Vagina (tissue), 2 donors: Measurements from ENCODE around the gene HIC2. TPM values are rescaled to one million over a fixed set of nuclear protein-coding genes. Genes with fewer than 3 reads are reported as not detected.
A peak's percentile ranks its signal among the peaks of the same experiment; 100 is the strongest.
"Not testable (repeated sequence)": the region's sequence is repeated elsewhere in the genome, so short reads cannot be mapped to it uniquely, and the experiment has no call there.

Experiments used
- DNase-seq, 2 donors: peaks; one replicate each; pipeline ENCODE4 v3.0.0-alpha.2; 2017; ENCODE audit errors: extremely low spot score in 2 of 2
- H3K27ac ChIP-seq: fragments of 200-600 bp; sonication (generic); one replicate; pipeline ENCODE4 v1.5.1; 2019
- H3K27me3 ChIP-seq: fragments of 200-600 bp; sonication (generic); one replicate; pipeline ENCODE4 v1.5.1; 2019
- H3K36me3 ChIP-seq, 2 donors: fragments of 200-600 bp; sonication (generic); one replicate each; pipeline ENCODE4 v1.5.1; 2017 to 2019
- H3K4me1 ChIP-seq: fragments of 200-600 bp; sonication (generic); one replicate; pipeline ENCODE4 v1.5.1; 2019
- H3K4me3 ChIP-seq, 2 donors: fragments of 200-600 bp; sonication (generic); 1 replicate in 1 of 2; 2 replicates in 1 of 2; pipeline ENCODE4 v1.5.1; 2016 to 2019
- H3K9me3 ChIP-seq: fragments of 200-600 bp; sonication (generic); one replicate; pipeline ENCODE4 v1.5.1; 2019
- intact Hi-C: fragments of 100-400 bp; cut with DNase I; formaldehyde crosslinking; loops from one replicate; pipeline ENCODE4 v1.15.1; 2023
- total RNA-seq: library from RNA; depleted of rRNA; stranded (reverse); fragments of >200 nt; gene quantifications from one replicate; pipeline ENCODE4 v1.2.3, GENCODE V29; 2016

The HIC2 gene
- total RNA-seq: 3.9 TPM

GRCh38 chr22:21417227-21417746 lies at the start of gene HIC2:
TSS of gene HIC2 (plus strand) at chr22:21417371. CDS start at chr22:21442832, 25,461 bp downstream.
- H3K36me3 ChIP-seq, intact Hi-C loops, H3K9me3 ChIP-seq, H3K27ac ChIP-seq, H3K4me1 ChIP-seq, DNase-seq, H3K27me3 ChIP-seq: not testable (repeated sequence)
- H3K4me3 ChIP-seq: peak within 1 kb of the TSS; percentile 39 to 41

DNA sequence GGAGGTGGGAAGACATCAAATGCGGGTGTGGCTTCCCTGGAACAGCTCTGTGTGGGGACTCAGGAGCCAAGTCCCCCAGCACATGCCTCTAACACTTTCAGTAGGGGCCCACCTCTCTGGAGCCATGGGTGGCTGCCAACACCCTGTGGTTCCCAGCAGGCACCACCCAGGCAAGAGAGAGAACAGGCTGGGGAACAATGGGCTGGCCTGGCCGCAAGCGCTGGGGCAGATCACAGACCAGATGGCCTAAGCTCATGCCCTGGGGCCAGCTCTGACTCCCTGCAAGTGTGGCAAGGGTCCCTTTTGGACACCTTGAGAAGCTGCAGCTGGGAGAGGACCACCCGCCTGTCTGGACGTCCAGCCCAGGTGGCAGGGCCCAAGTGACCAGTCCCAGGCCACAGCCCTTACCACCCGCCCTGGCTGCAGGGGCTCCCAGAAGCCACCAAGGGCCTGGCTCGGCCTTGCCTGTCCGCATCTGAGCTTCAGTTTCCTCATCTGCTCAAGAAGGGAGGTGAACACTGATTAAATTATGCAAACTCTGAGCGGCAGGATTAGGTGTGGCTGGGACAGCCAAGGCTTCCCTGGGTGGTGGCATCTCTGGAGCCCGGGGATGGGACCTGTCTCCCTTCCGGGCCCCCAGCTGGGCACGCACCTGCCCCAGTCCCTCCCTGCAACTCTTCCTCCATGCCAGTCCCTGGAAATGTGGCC lies 48.4 kb upstream of the HIC2 start:
- H3K36me3 ChIP-seq, H3K27ac ChIP-seq, H3K9me3 ChIP-seq, H3K4me1 ChIP-seq, H3K4me3 ChIP-seq, intact Hi-C loops, H3K27me3 ChIP-seq: not testable (repeated sequence)
- peak in 1 of 2 donors; percentile 16 for DNase-seq

DNA sequence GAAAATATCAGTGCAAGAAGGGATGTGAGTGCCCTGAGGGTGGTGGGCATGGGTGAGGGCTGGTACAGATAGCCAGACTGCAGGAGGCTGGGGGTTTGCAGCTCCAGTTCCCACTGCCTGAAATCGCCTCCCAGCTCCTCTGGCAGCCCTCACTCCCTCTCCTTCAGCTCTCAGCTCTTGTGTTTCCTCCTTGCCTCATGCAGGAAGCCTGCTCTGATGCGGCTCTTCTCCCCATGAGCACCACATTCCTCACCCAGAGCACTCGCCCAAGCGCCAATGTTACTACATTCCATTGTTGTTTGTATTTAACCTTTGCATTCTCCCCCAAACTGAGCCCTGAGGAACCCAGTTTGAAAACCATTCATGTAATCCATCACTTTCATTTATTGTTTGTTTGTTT lies 41.3 kb upstream of the HIC2 start:
- DNase-seq: not testable (repeated sequence)

DNA sequence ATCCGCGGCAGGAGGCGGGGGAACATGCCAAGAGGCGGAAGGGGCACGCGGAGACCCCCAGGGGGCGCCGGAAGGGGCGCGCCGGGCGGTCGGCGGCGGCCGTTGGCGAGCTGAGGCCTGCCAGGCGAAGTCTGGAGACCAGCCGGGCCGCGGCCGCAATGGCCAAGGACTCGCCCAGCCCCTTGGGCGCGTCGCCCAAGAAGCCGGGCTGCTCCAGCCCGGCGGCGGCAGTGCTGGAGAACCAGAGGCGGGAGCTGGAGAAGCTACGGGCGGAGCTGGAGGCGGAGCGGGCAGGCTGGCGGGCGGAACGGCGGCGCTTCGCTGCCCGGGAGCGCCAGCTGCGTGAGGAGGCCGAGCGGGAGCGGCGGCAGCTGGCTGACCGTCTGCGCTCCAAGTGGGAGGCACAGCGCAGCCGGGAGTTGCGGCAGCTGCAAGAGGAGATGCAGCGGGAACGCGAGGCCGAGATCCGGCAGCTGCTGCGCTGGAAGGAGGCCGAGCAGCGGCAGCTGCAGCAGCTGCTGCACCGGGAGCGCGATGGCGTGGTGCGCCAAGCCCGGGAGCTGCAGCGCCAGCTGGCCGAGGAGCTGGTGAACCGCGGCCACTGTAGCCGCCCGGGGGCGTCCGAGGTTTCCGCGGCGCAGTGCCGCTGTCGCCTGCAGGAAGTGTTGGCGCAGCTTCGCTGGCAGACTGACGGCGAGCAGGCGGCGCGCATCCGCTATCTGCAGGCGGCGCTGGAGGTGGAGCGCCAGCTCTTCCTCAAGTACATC lies 33.3 kb upstream of the HIC2 start, which contains the start of gene RIMBP3B:
Gene RIMBP3B, plus strand, starts transcription at position 51 of the 767 bp plus-strand sequence. Its CDS starts 108 bp downstream, at position 159.
- H3K27ac ChIP-seq, H3K36me3 ChIP-seq, intact Hi-C loops, H3K4me3 ChIP-seq, H3K27me3 ChIP-seq, H3K9me3 ChIP-seq, DNase-seq, H3K4me1 ChIP-seq: not testable (repeated sequence)

More for the DNA sequence above, 41.3 kb upstream of the HIC2 start:
- intact Hi-C loops, H3K4me1 ChIP-seq, H3K4me3 ChIP-seq, H3K36me3 ChIP-seq, H3K27ac ChIP-seq, H3K9me3 ChIP-seq, H3K27me3 ChIP-seq: not testable (repeated sequence)

DNA sequence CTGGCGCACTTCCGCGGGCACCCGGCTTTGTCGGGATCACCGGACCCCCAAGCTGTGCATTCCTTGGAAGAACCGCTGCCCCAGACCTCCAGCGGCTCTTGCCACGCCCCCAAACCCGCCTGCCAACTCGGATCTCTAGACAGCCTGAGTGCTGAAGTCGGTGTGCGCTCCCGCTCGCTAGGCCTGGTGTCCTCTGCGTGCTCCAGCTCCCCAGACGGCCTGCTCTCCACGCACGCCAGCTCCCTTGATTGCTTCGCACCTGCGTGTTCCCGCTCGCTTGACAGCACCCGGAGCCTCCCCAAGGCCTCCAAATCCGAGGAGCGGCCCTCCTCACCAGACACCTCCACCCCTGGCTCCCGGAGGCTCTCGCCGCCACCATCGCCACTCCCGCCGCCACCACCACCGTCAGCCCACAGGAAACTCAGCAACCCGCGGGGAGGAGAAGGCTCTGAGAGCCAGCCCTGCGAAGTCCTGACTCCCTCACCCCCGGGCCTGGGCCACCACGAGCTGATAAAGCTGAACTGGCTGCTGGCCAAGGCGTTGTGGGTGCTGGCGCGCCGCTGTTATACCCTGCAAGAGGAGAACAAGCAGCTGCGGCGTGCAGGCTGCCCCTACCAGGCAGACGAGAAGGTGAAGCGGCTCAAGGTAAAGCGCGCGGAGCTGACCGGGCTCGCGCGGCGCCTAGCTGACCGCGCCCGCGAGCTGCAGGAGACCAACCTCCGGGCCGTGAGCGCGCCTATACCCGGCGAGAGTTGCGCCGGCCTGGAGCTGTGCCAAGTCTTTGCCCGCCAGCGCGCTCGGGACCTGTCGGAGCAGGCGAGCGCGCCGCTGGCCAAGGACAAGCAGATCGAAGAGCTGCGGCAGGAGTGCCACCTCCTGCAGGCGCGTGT lies 32.5 kb upstream of the HIC2 start:
- H3K36me3 ChIP-seq, H3K4me3 ChIP-seq, H3K27me3 ChIP-seq, H3K9me3 ChIP-seq, DNase-seq, H3K4me1 ChIP-seq, intact Hi-C loops, H3K27ac ChIP-seq: not testable (repeated sequence)

GRCh38 chr22:21389480-21389879 lies 27.7 kb upstream of the HIC2 start:
- H3K27ac ChIP-seq, H3K4me3 ChIP-seq, H3K27me3 ChIP-seq, intact Hi-C loops, H3K4me1 ChIP-seq, DNase-seq, H3K9me3 ChIP-seq, H3K36me3 ChIP-seq: not testable (repeated sequence)

DNA sequence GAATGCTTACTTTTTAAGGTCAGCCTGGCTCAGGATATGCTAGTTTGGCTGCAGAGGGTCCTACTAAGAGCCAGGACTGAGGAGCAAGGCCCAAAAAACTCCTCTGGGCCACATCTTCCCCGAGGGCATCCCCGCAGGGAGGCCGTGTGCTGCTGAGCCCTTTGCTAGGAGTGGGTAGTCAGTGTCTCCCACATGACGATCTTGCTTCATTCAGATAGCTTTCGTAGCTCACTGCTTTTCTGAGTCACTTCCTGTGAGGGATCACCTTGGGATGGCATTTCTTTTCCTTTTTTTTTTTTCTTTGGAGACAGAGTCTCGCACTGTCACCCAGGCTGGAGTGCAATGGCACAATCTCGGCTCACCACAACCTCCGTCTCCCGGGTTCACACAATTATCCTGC lies 27.2 kb upstream of the HIC2 start:
- H3K4me1 ChIP-seq, DNase-seq, H3K9me3 ChIP-seq, H3K27me3 ChIP-seq, intact Hi-C loops, H3K4me3 ChIP-seq, H3K27ac ChIP-seq, H3K36me3 ChIP-seq: not testable (repeated sequence)

- H3K9me3 ChIP-seq, H3K27ac ChIP-seq, H3K36me3 ChIP-seq, H3K27me3 ChIP-seq, H3K4me3 ChIP-seq, intact Hi-C loops, DNase-seq, H3K4me1 ChIP-seq: not testable (repeated sequence)
Measured at GRCh38 chr22:21394613-21395012, 22.6 kb upstream of the HIC2 start.

- intact Hi-C loops, DNase-seq, H3K4me3 ChIP-seq, H3K4me1 ChIP-seq, H3K27ac ChIP-seq, H3K27me3 ChIP-seq, H3K9me3 ChIP-seq, H3K36me3 ChIP-seq: not testable (repeated sequence)
Measured at GRCh38 chr22:21401197-21401969, 15.8 kb upstream of the HIC2 start.

GRCh38 chr22:21402763-21403314 lies 14.3 kb upstream of the HIC2 start:
- DNase-seq, intact Hi-C loops: not testable (repeated sequence)

DNA sequence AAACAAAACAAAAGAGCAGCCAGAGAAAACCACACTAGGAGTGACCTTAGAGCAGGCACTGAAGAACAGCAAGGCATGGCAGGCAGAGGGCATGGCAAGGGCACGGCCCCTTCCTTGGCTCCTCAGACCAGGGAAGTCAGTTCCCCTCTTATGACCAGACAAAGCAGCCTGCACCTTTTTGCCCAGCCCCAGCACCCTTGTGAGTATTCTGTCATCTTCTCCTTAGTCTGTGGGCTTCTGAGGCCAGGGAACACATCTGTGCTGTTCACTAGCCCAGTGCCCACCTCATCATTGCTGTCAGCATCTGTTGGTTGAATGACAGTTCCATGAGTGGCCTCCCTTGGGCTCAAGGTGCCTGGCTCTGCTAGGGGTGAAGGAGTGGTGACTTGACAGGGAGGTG lies 10.0 kb upstream of the HIC2 start:
- intact Hi-C loops, H3K27me3 ChIP-seq, H3K36me3 ChIP-seq, H3K4me1 ChIP-seq, H3K27ac ChIP-seq, H3K9me3 ChIP-seq, H3K4me3 ChIP-seq, DNase-seq: not testable (repeated sequence)

More at GRCh38 chr22:21402763-21403314, 14.3 kb upstream of the HIC2 start:
- not testable (repeated sequence) for H3K36me3 ChIP-seq, H3K27ac ChIP-seq, H3K9me3 ChIP-seq, H3K4me1 ChIP-seq, H3K27me3 ChIP-seq, H3K4me3 ChIP-seq

DNA sequence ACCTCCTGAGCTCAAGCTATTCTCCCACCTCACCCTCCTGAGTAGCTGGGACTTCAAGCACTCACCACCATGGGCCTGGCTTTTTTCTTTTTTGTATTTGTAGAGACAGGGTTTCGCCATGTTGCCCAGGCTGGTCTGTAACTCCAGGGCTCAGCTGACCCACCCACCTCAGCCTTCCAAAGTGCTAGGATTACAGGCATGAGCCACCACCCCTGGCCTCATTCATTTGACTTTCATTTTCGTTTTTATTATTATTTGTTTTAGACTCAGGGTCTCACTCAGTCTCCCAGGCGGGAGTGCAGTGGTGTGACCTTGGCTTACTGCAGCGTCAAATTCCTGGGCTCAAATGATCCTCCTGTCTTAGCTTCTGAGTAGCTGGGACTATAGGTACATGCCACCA lies 9.4 kb upstream of the HIC2 start:
- H3K36me3 ChIP-seq, H3K27me3 ChIP-seq, H3K9me3 ChIP-seq, H3K4me3 ChIP-seq, DNase-seq, H3K4me1 ChIP-seq, H3K27ac ChIP-seq, intact Hi-C loops: not testable (repeated sequence)
